Stimulated activated CD4-positive, alpha-beta T cell treated with anti-CD3 and anti-CD28 coated beads, Interleukin-4, amount 100 ng/mL, for 24 hours (primary cell): ENCODE data around the gene CABP7.

ENCODE experiments used
- DNase-seq: peaks from one replicate; pipeline ENCODE4 v3.0.0-alpha.2; 2020

The CABP7 gene

DNA sequence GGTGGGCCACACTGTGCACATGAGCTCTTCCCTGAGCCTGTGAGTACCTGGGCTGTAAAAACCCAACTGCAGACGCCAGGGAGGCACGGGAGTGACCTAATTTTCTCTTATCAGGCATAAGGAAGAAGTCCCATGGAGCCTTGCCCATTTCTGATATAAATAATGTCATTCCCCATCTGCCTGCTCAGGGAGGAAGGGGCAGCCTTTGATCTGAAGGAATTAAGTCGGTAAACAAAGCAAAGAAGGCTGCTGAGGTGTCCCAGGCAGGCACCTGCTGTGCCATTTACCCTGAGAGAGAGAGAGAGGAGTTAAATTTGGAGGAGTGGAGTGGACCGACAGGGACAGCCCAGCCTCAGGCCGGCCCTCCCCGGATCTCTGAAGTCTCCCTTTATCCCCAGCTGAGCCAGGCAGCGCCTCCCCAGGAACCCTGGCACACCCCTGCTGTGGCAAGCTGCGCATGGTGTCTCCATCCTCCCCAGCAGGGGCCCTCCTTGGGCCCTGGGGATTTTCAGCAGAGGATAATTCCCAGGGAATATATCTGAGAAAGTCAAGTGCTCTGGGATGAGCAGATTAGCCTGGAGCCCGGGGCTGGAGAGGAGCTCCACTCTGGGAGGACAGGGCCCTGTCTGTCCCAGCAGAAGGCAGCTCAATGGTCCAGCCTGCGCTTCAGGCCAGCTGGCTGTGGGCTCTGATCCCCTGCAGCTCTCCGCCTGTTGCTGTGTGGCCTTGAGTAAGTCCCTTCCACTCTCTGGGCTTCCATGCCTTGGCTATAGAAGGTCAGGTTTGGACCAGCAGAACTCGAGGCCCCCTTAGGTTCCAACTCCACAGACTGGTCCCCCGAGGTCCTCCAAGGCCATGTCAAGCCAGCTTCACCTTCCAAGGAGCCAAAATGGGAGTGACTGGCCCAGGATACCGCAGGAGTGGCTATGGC is 17.5 kb upstream of the CABP7 start:
- DNase-seq = no peak

DNA sequence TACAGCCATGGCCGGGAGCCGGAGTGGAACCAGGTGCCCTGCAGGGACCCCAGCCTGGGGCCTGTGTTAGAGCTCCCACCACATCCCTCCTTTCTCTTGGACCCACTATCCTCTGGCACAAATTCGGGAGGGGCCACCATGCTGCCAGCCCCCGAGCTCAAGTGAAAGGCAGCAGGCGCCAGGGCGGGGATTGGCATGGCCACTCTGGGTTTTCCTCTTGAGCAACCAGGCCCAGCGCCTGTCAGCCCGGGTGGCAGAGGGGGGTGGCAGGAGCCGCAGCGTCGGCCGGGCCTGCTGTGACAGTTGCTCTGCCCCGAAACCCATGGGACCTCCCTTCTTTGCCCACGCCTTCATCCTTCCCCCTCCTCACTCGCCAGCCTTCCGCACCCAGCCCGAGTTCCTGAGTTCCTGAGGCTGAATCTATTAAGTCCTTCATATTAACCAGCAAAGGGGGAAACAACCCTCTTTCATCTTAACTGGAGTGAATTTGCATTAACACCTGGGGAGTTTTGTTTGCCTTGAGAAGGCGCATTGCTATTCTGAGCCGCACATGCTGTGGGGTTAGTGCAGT is 16.8 kb upstream of the CABP7 start:
- DNase-seq = no peak

DNA sequence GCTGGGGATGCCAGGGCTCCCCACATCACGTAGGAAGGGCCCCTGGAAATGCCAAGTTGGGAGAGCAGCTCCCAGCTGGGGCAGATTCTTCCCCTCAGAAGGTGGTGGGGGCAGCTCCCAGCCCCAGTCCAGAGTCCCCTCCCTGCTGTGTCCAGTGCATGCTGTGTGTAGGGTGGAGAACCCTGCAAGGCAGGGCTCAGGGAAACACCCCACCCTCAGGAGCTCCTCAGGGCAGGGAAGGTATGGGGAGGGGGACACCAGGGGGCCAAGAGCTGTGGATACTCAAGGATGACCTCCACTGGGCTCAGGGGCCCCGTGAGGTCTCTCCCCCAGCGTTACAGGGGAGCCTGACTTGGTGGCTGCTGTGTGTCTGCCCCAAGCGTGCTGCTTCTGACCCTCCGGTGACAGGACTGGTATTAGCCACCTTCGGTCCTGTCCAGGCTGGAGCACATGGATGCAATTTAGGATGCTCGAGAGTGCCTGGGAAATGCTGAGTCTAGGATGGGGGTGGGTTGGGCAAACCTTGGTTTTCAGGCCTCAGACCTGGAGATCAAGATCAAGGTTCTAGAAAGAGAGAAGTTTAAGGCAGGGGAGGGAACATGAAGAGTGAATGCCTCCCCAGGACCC is 16.1 kb upstream of the CABP7 start:
- no peak for DNase-seq

DNA sequence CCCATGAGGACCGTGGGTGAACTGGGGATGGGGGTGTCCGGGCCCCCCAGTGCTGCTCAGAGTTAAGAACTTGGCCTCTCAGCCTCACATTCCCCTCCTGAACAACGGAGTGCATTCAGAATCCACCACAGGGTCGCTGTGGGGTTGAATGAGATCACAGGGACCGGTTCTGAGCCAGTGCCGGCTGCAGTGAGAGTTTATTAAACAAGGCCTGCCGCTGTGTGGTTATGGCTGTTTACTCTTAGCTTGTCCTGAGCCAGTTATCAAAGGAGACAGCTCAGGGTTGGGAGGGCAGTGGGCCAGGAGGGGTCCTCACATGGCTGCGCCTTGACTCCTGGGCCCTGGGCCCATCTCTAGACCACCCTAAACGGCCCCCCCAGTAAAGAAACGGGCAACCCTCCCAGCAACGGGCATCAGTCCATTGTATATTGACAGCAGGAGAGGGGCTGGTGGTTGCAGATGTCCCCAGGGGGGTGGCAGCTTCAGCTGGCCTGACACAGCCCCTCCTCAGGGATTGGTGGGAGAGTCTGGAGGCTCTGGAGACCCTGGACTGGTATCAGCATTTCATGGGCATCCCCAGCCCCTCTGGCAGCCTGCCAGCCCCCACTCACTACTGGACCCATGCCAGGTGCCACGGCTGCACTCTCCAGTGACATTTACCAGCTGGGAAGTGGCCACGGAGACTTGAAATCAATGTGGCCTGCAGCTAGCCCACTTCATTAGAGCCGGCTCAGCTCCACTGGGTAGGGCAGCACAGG is 15.1 kb upstream of the CABP7 start:
- no peak for DNase-seq

DNA sequence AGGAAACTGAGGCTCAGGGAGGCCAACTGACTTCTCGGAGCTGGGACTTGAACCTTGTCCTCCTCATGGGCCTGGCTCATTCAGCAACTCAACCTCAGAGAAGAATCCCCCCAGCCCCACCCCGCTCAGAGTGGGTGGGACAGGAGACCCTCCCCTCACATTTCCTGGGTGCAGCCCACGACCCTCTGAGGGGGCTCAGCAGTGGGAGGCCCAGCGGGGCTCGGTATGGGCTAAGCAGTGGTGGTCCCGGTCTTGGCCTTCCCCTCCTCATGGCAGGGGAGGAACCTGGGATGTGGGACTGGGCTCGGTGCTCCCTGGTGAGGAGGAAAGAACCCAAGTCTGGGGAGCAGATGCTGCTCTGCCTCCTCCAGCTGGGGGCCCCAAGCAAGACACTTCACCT is 14.2 kb upstream of the CABP7 start:
- DNase-seq = no peak

DNA sequence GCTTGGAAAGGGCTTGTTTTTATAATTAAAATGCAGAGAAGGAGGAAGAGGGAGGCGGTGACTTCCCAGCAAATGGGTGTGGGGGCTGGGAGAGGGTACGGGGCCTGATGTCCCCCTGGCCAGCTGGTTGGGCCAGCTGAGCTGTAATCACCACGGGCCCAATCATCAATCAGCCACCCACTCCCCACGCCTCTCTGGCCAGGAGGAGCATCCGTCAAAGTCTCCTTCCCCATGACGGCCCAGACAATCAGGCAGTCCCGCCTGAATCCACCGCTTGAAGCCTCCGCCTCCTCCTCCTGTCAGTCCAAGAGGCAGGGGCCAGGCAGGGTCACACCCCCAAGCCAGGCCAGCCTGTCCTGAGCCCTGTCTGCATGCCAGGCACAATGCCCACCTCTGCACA is 13.3 kb upstream of the CABP7 start:
- DNase-seq = no peak

DNA sequence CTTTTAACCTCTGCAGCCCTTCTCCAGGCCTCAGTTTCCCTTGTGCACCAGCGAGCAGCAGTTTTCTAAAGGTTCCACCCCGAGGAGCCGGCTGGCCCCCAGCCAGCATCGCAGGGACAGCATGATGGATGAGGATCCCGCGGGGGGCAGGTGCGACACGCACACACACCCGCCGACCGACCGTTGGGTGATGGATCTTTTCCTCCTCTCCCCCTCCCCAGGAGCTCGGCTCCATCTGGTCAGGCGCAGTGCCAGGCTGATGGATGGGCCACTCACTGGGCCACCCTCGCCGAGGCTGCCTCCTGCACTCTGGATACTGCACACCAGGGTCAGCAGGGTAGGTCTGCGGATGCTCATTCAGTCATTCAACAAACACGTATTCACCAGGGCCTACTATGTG is 12.8 kb upstream of the CABP7 start:
- DNase-seq = no peak

DNA sequence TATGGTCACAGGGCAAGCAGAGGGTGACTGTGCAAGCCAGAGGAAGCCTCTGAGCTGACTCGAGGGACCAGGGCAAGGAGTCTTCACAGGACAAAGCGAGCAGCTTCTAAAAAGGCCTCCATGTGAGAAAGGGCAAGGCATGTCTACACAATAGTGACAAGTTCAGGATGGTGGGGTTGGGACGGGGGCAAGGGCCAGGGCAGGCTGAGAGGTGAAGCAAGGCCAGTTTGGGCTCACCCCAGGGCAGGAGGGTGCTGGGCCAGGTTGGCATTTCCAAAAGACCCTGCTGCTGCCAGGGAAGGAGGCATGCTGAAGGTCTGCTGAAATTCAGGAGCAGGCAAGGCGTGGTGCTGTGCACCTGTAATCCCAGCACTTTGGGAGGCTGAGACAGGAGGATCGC is 12.3 kb upstream of the CABP7 start:
- DNase-seq = no peak

DNA sequence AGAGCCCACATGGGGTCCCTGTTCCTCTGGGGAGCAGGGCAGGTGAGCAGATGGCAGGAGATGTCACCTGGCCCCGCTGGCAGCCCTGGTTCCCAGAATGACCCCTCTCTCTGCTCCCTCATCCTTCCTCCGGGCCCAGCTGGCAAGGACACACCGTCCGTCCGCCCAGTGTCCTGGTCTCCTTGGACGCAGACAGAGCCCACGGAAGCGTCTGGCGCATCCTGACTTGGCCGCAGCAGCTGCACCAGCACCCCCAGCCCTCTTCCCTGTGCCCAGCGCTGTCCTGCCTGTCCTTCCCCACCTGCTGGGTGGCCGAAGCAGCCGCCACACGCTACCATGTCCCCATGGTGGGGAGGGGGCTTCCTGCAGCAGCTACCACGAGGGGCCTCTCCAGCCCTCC is 9.6 kb upstream of the CABP7 start:
- no peak for DNase-seq

DNA sequence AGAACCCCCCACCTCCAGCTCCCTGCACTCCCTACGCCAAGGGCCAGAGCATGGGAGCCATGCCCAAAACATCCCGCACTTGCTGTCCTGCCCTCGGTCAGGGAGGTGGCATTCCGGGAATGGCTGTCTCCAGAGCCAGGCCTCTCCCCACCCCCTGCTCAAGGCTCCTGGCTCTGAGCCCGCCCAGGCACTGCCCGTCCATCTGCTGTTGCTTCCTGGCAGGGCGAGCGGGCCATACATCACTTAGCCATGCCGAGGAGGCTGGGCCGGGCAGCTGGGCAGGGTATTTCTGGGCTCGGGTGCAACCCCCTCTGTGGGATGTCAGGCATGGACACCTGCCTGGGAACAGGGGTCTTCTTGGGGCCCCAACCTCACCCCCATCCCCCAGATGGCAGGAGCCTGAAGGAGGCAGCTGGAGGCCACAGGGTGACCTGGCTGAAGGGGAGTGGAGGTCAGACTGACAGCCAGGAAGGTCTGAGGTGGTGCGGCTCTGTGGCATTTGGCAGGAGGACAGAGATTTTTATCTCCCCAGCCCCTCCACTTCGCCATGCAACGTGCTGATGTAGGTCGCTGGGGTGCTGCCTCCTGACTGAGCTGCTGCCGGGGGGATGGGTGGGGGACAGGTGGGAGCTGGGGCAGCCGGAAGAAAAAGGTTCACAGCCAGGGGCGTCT is 8.7 kb upstream of the CABP7 start:
- no peak for DNase-seq

DNA sequence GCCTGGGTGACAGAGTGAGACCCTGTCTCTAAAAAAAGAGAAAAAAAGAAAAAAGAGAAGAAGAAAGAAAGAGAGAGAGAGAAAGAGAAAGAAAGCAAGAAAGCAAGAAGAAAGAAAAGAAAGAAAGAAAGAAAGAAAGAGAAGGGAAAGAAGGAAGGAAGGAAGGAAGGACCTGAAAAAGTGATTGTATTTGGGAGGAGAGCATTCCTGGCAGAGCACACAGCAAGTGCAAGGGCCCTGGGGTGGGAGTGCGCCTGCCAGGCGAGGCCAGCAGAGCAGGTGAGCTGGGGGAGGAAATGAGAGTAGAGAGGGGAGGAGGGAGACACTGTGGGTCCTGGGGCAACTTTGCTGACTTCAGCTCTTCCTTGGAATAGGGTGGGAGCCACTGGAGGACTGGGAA is 7.7 kb upstream of the CABP7 start:
- no peak for DNase-seq

DNA sequence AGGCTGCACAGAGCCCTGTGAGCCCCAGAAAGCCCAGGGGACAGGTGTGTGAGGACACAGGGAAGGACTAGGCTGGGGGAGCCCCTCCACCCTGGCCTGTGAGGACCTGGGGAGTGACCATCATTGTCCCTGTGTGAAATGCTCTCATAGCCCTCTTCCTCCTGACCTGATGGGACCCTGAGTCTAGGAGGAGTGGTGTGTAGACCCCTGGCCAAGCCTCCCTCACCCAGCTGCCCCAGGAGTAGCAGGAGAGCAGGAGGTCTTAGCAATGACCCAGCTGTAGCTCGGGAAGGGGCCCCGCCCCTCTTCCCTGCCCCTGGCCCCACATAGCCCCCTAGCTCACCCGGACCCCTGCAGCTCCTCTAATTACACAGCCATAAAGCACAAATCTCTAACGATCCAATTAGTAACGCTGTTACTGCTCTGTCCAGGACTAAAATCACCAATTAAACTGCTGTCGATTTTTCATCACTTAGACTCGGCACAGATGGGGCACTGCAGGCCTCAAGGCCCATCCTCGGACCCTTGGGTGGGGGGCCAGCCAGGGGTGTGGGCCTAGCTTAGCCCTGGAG is 6.6 kb upstream of the CABP7 start:
- no peak for DNase-seq

DNA sequence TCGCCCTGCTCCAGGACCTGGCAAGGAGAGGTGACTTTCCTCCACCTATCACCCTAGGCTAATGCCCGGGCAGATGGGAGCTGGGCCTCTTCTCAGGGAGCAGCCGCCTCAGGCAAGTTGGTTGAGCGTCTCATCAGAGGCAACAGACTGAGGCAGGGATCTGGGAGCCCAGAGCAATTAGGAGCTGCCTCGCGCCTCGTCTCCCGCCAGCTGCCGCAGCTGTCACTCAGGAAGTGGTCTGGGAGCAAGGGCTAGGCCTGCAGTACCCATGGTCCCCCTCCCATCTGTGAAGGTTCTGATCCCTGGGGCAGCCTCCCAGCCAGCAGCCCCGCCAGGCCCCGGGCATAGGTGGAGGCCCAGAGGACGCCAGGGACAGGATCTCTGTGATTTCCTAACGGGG is 4.6 kb upstream of the CABP7 start:
- DNase-seq = no peak

DNA sequence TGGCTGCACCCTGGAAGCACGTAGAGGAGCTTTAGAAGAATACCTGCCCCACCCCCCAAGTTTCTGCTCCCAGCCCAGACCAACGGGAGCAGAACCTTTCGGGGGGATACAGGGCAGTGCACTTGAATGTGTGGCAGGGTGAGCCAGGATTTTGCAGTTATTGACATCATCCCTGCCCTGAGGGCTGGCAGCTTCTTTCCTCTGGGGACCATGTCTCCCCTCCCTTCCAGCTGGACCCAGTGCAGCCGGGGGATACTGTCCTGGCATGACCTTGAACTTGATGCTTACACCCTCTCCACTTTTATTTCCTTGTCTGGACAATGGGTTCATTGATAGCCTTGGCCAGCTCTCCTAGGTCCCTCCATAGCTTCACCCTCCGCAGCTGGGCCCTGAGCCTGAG is 4.1 kb upstream of the CABP7 start:
- DNase-seq = no peak

DNA sequence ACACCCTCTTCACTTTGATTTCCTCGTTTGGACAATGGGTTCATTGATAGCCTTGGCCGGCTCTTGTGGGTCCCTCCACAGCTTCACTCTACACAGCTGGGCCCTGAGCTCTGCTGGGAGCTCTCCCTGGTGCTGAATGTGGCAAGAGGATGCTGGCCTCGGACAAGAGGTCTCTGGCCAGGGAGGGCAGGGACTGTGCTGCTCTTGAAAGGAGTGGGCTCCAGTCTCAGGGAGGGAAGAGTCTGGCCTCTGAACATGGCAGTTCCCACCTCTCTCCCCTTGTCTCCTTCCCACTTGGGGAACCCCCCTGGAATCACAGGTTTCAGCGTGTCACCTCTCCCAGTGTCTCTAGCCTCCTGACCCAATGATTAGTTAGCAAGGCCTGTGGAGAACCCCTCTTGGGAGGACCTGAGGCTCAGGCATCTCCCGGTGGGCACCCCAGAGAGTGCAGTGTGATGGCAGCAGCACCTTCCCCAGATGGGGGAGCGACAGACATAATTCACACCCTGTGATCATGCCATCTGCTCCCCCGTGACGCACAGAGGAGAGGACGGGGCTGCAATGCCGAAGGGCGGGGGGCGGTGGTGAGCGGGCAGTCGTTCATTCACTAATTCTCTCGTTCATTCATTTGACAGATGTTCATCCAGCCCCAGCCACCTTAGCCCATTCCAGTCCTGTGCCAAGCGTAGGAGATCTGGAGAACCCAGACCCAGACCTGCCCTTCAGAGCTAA is 2.8 kb upstream of the CABP7 start:
- DNase-seq = no peak

DNA sequence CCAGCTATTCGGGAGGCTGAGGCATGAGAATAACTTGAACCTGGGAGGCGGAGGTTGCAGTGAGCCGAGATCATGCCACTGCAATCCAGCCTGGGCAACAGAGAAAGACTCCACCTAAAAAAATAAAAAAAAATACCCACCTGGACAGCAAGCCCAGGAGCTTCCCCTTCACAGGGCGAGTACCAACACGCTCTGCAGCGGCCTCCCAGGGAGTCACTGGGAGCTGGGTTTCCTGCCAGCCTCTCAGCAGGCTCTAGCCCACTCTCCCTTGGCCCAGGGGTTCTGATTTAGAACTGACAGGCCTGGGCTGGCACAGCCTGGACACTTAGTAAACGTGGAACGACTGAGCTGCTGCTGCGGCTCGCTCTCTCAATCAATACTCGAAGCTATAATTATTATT is 2.0 kb upstream of the CABP7 start:
- DNase-seq = no peak

DNA sequence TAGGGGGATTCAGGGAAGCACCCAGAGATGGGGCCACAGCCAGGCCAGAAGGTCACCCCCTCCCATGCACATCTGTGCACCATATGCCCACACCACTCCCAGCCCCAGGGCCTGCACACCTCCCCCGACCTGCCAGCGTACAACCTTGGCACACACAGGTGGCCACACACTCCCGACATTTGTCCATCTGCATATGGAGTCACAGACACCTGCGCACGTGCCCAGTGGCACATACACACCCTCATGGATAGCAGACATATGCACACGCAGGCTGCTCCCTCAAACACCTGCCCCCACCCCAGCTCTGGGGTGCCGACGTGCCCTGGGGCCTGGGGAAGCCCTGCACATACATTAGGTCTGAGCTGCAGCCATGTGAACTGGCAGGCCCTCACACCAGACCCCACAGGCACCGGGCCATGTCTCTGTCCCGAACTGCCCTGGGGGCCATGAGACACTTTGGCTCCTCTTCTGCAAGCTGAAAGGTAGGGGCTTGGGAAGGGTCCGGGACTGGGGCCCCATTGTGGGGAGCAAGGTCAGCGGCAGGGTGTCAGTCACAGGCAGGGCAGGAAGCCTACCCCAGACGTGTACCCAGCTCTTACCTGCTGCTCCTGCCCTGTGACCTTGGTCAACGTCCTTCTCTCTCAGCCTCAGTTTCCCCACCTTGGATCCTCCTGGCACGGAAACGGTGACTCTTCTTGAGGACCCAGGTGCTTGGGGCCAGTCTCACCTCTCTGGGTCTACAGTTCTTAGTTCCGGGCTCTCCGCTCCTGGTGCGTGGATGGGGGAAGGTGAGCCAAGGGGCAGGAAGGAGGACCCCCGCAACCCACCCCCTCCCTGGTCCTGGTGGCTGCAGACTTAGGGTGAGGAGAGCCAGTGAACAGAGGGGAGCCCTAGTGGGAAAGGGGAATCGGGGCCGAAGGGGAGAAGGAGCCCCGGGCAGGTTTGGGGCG is 579 bp upstream of the CABP7 start:
- no peak for DNase-seq

DNA sequence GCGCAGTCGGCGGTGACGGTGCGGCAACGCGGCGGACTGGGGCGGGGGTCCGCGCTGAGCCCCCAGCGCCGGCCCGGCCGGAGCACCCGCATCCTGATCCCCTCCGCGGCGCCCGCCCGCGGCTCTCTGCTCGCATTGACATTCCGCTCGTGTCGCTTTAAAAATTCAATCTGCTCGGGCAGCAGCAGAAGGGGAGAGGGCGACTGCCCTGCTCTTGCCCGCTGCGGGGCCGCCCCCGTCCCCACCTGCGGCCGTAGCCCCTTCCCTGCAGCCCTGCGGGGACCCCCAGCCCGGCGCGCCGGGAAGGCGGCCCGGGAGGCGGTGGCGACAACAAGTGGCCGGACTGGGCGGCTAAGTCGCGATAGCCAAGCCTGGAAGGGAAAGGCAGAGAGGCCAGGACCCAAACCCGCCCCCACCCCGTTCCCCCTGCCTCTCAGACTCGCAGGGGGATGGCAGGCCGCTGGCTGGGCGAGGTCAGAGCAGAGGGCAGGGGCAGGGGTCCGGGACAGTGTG is 1.1 kb downstream of the CABP7 start:
- no peak for DNase-seq

DNA sequence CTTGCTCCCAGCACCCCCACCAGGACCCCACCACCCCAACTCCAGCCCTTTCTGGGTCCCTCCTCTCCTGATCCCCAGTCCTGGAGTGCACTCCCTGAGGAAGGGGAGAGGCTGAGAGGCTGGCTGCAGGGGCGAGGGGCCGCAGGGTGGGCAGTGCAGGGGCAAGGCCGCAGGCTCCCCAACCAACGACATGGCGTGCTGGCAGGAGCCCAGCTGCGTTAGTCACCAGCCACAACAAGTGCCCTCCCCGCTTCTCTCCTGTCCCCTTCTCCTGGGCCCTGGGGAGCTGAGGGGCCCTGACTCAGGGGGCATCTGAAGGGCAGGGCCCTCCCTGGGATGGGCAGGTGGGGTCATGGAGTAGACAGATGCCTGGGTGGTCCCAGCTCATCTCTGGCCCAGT is 2.3 kb downstream of the CABP7 start:
- no peak for DNase-seq

DNA sequence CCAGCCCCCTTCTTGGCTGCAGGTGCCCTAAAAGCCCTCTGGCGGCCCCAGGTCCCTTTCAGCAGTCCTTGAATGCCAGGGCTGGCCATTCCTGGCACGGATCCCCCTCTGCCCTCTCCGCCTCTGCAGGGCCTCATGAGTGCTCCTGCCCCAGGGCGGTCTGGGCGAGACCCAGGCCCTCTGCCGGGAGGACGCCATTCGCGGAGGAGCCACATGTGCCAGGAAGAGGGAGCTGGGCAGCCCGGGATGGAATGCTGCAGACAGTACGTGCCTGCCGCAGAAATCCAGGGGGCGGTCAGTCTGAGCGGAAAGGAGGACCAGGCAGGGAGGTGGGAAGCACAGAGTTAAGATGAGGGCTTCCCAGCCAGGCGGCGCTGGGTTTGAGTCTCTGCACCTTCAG is 2.8 kb downstream of the CABP7 start:
- DNase-seq = no peak
